Measurements from ENCODE around the gene MPIG6B. TPM values are rescaled to one million over a fixed set of nuclear protein-coding genes. Genes with fewer than 3 reads are reported as not detected.

The MPIG6B gene
- polyA plus RNA-seq, 3 donors: 0.09 to 0.75 (median 0.68) TPM

DNA sequence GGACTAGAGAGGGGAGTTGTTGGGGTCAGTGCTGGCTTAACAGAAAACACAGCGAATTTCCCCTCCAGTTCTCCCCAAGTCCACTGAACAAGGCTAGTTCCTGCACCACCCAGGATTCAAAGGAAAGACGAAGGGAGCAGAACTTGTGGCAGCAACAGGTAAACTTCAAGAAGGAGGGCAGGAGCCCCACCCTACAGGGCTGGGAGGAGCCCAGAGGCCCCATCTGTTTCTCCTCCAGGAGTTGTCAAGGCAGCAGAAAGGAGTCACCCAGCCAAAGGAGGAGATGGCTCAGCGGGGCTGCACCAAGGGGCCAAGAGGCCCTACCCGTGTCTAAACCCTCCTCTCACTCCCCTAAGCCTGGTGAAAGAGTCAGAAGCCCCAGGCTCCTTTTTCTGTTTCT is 41.0 kb downstream of the MPIG6B start:
- Mint-ChIP-seq H3K27me3 (ENCODE audit: low read depth in 3 of 3) (peaks cover 0 to 11% (median 1%) of the 10 kb centered on the region in 3 donors), H3K27ac (peak overlapping the region in 1 of 7 donors; percentile 50)
- intact Hi-C loops (cut with micrococcal nuclease): no loop called here

DNA sequence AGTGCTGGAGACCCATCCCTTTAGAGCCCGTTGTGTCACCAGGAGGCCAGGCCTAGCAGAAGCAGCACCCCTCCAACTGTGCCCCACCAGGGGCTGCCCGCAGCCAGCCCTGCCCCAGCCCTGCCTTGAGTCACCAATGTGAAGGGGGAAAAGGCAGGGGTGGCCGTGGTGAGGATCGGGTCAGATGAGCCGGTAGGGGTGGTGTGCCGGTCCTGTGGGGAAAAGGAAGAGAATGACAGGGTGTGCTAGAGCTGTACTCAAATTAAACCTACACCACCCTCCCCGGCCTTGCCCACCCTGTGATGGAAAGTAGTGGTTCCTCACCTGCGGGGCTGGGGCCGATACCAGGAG is 42.4 kb downstream of the MPIG6B start:
- DNase-seq: no peak
- Histone ChIP-seq H3K27ac (ENCODE audit: low read depth in 1 of 2, low read length in 2 of 2) (no peak overlapping the region), H3K4me1 (ENCODE audit: control insufficient read depth in 1 of 2, insufficient read depth in 2 of 2, low read length in 2 of 2) (peaks cover 29 to 30% of the 10 kb centered on the region in 2 donors), H3K9ac (ENCODE audit: insufficient read depth, low read length, poor library complexity, severe bottlenecking) (no peak overlapping the region), H4K20me1 (ENCODE audit: insufficient read depth, low read length) (no peaks in the 10 kb centered on the region), H3K79me2 (ENCODE audit: insufficient read depth, low read length) (no peaks in the 10 kb centered on the region), H3K4me2 (replicated peaks; ENCODE audit: extremely low read depth, low read length, poor library complexity, severe bottlenecking) (no peak overlapping the region), H3K9me3 (replicated peaks in 1 of 2; ENCODE audit: control insufficient read depth in 1 of 2, insufficient read depth in 1 of 2, low read length in 2 of 2) (no peaks in the 10 kb centered on the region), H2AFZ (ENCODE audit: insufficient read depth, low read depth, low read length, poor library complexity, severe bottlenecking) (no peak overlapping the region), H3K36me3 (replicated peaks in 1 of 2; ENCODE audit: control insufficient read depth in 1 of 2, insufficient read depth in 2 of 2, low read length in 2 of 2) (peaks cover 7 to 24% of the 10 kb centered on the region in 2 donors), H3K27me3 (ENCODE audit: control insufficient read depth in 2 of 2, insufficient read depth in 2 of 2, low read length in 2 of 2) (no peaks in the 10 kb centered on the region), H3K4me3 (replicated peaks in 1 of 3; ENCODE audit: low read depth in 2 of 3, low read length in 3 of 3) (no peak overlapping the region)
- H3K4me1 Mint-ChIP-seq: peaks cover 29% of the 10 kb centered on the region
- no peak overlapping the region for H3K4me3 Mint-ChIP-seq
- H3K36me3 Mint-ChIP-seq: peaks cover 19 to 32% of the 10 kb centered on the region in 2 donors
- peaks cover 0 to 11% (median 4%) of the 10 kb centered on the region in 3 donors for H3K27me3 Mint-ChIP-seq (ENCODE audit: low read depth in 3 of 3)
- H3K27ac Mint-ChIP-seq: peak overlapping the region in 1 of 7 donors; percentile 64
- TF ChIP-seq, protein P1, sequence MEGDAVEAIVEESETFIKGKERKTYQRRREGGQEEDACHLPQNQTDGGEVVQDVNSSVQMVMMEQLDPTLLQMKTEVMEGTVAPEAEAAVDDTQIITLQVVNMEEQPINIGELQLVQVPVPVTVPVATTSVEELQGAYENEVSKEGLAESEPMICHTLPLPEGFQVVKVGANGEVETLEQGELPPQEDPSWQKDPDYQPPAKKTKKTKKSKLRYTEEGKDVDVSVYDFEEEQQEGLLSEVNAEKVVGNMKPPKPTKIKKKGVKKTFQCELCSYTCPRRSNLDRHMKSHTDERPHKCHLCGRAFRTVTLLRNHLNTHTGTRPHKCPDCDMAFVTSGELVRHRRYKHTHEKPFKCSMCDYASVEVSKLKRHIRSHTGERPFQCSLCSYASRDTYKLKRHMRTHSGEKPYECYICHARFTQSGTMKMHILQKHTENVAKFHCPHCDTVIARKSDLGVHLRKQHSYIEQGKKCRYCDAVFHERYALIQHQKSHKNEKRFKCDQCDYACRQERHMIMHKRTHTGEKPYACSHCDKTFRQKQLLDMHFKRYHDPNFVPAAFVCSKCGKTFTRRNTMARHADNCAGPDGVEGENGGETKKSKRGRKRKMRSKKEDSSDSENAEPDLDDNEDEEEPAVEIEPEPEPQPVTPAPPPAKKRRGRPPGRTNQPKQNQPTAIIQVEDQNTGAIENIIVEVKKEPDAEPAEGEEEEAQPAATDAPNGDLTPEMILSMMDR (IDR thresholded peaks at IDR 0.05): no peak
- intact Hi-C loops (cut with micrococcal nuclease): loop anchor here in 1 of 2 donors (5.0 kb wide), 2 partner anchors 33 to 88 kb away; no protein-coding TSS in a partner anchor
- H3K9me3 Mint-ChIP-seq: peaks cover 0 to 1% (median 0%) of the 10 kb centered on the region in 7 donors
- WGBS (ENCODE audit: insufficient coverage): 90% methylated on average over 2 of the region's 9 CpGs

More for the DNA sequence above, 41.0 kb downstream of the MPIG6B start:
- no peak overlapping the region for H2AFZ ChIP-seq (ENCODE audit: insufficient read depth, low read depth, low read length, poor library complexity, severe bottlenecking)
- no peaks in the 10 kb centered on the region for H3K9me3 ChIP-seq (replicated peaks in 1 of 2; ENCODE audit: control insufficient read depth in 1 of 2, insufficient read depth in 1 of 2, low read length in 2 of 2)
- H3K27me3 ChIP-seq (ENCODE audit: control insufficient read depth in 2 of 2, insufficient read depth in 2 of 2, low read length in 2 of 2): no peaks in the 10 kb centered on the region
- no peak overlapping the region for H3K9ac ChIP-seq (ENCODE audit: insufficient read depth, low read length, poor library complexity, severe bottlenecking)
- H3K4me3 ChIP-seq (replicated peaks in 1 of 3; ENCODE audit: low read depth in 2 of 3, low read length in 3 of 3): no peak overlapping the region
- H4K20me1 ChIP-seq (ENCODE audit: insufficient read depth, low read length): no peaks in the 10 kb centered on the region
- peaks cover 29 to 45% of the 10 kb centered on the region in 2 donors for H3K36me3 Mint-ChIP-seq
- H3K4me1 ChIP-seq (ENCODE audit: control insufficient read depth in 1 of 2, insufficient read depth in 2 of 2, low read length in 2 of 2): peaks cover 20% of the 10 kb centered on the region in 2 donors
- H3K4me2 ChIP-seq (replicated peaks; ENCODE audit: extremely low read depth, low read length, poor library complexity, severe bottlenecking): no peak overlapping the region
- peaks cover 21% of the 10 kb centered on the region for H3K4me1 Mint-ChIP-seq
- no peak for DNase-seq
- H3K4me3 Mint-ChIP-seq: no peak overlapping the region
- peaks cover 0 to 1% (median 0%) of the 10 kb centered on the region in 7 donors for H3K9me3 Mint-ChIP-seq
- H3K79me2 ChIP-seq (ENCODE audit: insufficient read depth, low read length): no peaks in the 10 kb centered on the region
- H3K27ac ChIP-seq (ENCODE audit: low read depth in 1 of 2, low read length in 2 of 2): no peak overlapping the region
- WGBS (ENCODE audit: insufficient coverage): 50% methylated on average over 1 of the region's 4 CpGs
- H3K36me3 ChIP-seq (replicated peaks in 1 of 2; ENCODE audit: control insufficient read depth in 1 of 2, insufficient read depth in 2 of 2, low read length in 2 of 2): peaks cover 18 to 37% of the 10 kb centered on the region in 2 donors
- TF ChIP-seq, protein P1 (IDR thresholded peaks at IDR 0.05): no peak
